OCI-LY7 (cell line): ENCODE results near the gene TDRD1. TPM values are rescaled to one million over a fixed set of nuclear protein-coding genes. Genes with fewer than 3 reads are reported as not detected.

Experiments used
- BruUV-seq: library from RNA; stranded (reverse); fragments of 400-500 nt; replicated peaks from 2 replicates; lab custom pipeline; 2021; lab: Mats Ljungman, UMichigan
- CTCF ChIA-PET: fragments of 300-600 bp; sonication (Branson Sonifier 250); formaldehyde crosslinking; loops from one replicate; lab custom pipeline; 2022; ENCODE audit warnings: antibody characterized with exemption; ENCODE audit not compliant: unreplicated experiment; lab: Charles Lee
- POLR2A ChIA-PET: fragments of 300-600 bp; sonication (Branson Sonifier 250); formaldehyde crosslinking; loops from one replicate; lab custom pipeline; 2022; ENCODE audit warnings: antibody characterized with exemption; lab: Charles Lee
- DNase-seq: peaks from one replicate; pipeline ENCODE4 v3.0.0-alpha.2; 2015; ENCODE audit warnings: low spot score
- H2AFZ ChIP-seq: fragments of 200-600 bp; sonication (generic), shearing (Covaris generic); 2 replicates; pipeline ENCODE4 v1.6.1; 2014; ENCODE audit warnings: mild to moderate bottlenecking, antibody characterized with exemption, low read length, moderate library complexity
- H3K27ac ChIP-seq: fragments of 200-600 bp; sonication (generic); 2 replicates; pipeline ENCODE4 v1.5.1; 2014; ENCODE audit warnings: mixed run types, low read depth, mild to moderate bottlenecking, moderate library complexity, low read length, inconsistent platforms; ENCODE audit not compliant: poor library complexity, severe bottlenecking
- H3K36me3 ChIP-seq: fragments of 200-600 bp; sonication (generic); 2 replicates; pipeline ENCODE4 v1.6.1; 2014; ENCODE audit warnings: mild to moderate bottlenecking, antibody characterized with exemption, low read length, moderate library complexity, mixed read lengths; ENCODE audit not compliant: insufficient read depth
- H3K4me1 ChIP-seq: fragments of 200-600 bp; sonication (generic); 2 replicates; pipeline ENCODE4 v1.5.1; 2014; ENCODE audit warnings: mild to moderate bottlenecking, low read length; ENCODE audit not compliant: insufficient read depth, poor library complexity, severe bottlenecking
- H3K4me2 ChIP-seq: fragments of 200-600 bp; sonication (generic); 2 replicates; pipeline ENCODE4 v1.6.1; 2014; ENCODE audit warnings: mild to moderate bottlenecking, low read length
- H3K4me3 ChIP-seq: fragments of 200-600 bp; sonication (generic); 2 replicates; pipeline ENCODE4 v1.5.1; 2014; ENCODE audit warnings: mild to moderate bottlenecking, low read depth, low read length; ENCODE audit not compliant: poor library complexity, severe bottlenecking
- H3K79me2 ChIP-seq: fragments of 200-600 bp; sonication (generic); 2 replicates; pipeline ENCODE4 v1.6.1; 2016; ENCODE audit warnings: low read depth, mild to moderate bottlenecking, low read length, moderate library complexity, mixed read lengths; ENCODE audit not compliant: insufficient read depth
- H3K9me2 ChIP-seq: fragments of 200-600 bp; sonication (generic); 2 replicates; pipeline ENCODE4 v1.6.1; 2016; ENCODE audit warnings: mild to moderate bottlenecking, low read length, mixed read lengths; ENCODE audit not compliant: insufficient read depth
- H3K9me3 ChIP-seq: fragments of 200-600 bp; sonication (generic); 2 replicates; pipeline ENCODE4 v1.6.1; 2014; ENCODE audit warnings: mild to moderate bottlenecking, mixed run types, low read length, mixed read lengths
- H4K20me1 ChIP-seq: fragments of 200-600 bp; sonication (generic); 2 replicates; pipeline ENCODE4 v1.6.1; 2014; ENCODE audit warnings: mild to moderate bottlenecking, antibody characterized with exemption, low read length, moderate library complexity, mixed read lengths; ENCODE audit not compliant: insufficient read depth
- EZH2phosphoT487 ChIP-seq: fragments of 200-600 bp; sonication (generic); IDR thresholded peaks from 2 replicates; pipeline ENCODE4 v1.6.1; 2018; ENCODE audit warnings: low read depth, borderline replicate concordance, mild to moderate bottlenecking, mixed run types, antibody characterized with exemption, low read length, moderate library complexity, mixed read lengths
- intact Hi-C: fragments of 100-400 bp; cut with micrococcal nuclease; formaldehyde crosslinking; loops from one replicate; pipeline ENCODE4 v1.10.0; 2022; ENCODE audit not compliant: unreplicated experiment
- total RNA-seq, 2 experiments: library from RNA; depleted of rRNA in 1 of 2; stranded (reverse); fragments of >200 nt in 1 of 2; shearing (Covaris generic) in 1 of 2; gene quantifications; 2 replicates each; pipeline ENCODE4 v1.2.3, GENCODE V29; 2014 to 2022
- TF ChIP-seq, protein P1 (sequence below): fragments of 200-600 bp; sonication (generic); conservative IDR thresholded peaks from 2 replicates; pipeline ENCODE4 v1.5.1; 2014; ENCODE audit warnings: mild to moderate bottlenecking, antibody characterized with exemption, low read length, moderate library complexity, mixed read lengths

The TDRD1 gene
- total RNA-seq, 2 experiments from 2014 or later: not detected

DNA sequence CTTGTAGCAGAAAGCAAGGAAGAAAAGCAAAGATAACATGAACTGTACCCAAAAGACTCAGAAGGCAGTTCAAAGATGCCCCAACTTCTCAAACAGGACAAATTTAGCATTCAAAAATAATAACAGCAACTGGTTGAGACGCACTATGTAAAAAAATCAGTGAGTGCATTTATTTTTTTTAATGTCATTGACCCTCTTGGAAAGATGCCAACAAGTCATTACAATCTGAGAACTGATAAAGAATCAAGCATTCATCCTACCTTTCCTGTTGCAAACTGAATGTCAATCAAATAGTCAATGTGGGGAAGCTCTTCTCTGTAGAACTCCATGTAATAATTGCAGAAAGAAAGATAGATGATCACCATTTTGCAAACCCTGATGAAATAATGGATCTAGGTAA is 3.5 kb upstream of the TDRD1 start:
- intact Hi-C loops: loop anchor here (10.0 kb wide), 1 partner anchor 649 kb away; the partner anchor contains the start of gene FHIP2A
- H3K27ac ChIP-seq: no peak overlapping the region
- no peaks in the 10 kb centered on the region for H4K20me1 ChIP-seq
- DNase-seq: no peak
- CTCF ChIA-PET: no interaction called here
- peaks cover 1% of the 10 kb centered on the region; the same call in 1 of the 2 replicates for H3K36me3 ChIP-seq
- H3K4me3 ChIP-seq: no peak overlapping the region
- no peak overlapping the region for H2AFZ ChIP-seq
- POLR2A ChIA-PET: interaction anchor here (0.8 to 1.4 kb wide), 3 partner anchors 8 to 129 kb away, joined by 3 to 4 read pairs (median 3); no protein-coding TSS in a partner anchor
- no peaks in the 10 kb centered on the region for H3K9me3 ChIP-seq
- TF ChIP-seq, protein P1, sequence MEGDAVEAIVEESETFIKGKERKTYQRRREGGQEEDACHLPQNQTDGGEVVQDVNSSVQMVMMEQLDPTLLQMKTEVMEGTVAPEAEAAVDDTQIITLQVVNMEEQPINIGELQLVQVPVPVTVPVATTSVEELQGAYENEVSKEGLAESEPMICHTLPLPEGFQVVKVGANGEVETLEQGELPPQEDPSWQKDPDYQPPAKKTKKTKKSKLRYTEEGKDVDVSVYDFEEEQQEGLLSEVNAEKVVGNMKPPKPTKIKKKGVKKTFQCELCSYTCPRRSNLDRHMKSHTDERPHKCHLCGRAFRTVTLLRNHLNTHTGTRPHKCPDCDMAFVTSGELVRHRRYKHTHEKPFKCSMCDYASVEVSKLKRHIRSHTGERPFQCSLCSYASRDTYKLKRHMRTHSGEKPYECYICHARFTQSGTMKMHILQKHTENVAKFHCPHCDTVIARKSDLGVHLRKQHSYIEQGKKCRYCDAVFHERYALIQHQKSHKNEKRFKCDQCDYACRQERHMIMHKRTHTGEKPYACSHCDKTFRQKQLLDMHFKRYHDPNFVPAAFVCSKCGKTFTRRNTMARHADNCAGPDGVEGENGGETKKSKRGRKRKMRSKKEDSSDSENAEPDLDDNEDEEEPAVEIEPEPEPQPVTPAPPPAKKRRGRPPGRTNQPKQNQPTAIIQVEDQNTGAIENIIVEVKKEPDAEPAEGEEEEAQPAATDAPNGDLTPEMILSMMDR: no peak
- TF ChIP-seq EZH2phosphoT487: no peak
- H3K4me1 ChIP-seq: peaks cover 16% of the 10 kb centered on the region
- peaks cover 17% of the 10 kb centered on the region; the same call in 1 of the 2 replicates for H3K79me2 ChIP-seq
- BruUV-seq: no TSS peak
- H3K4me2 ChIP-seq: 0 out of 2 replicates have a peak overlapping the region, but pooled peaks have one; percentile 7
- no peaks in the 10 kb centered on the region for H3K9me2 ChIP-seq

DNA sequence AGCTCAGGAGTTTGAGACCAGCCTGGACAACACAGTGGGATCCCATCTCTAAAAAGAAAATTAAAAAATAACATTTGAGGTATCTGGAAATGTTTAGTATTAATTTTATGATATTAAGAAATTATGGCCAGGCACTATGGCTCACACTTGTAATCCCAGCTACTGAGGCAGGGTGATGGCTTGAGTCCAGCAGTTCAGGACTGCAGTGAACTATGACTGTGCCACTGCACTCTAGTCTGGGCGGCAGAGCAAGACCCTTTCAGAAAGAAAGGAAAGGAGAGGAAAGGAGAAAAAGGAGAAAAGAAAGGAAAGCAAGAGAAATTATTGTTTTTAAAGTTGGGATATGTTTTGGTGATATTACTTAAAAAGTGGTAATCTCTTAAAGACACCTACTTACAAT is 2.6 kb upstream of the TDRD1 start:
- BruUV-seq: no TSS peak
- intact Hi-C loops: loop anchor here (10.0 kb wide), 1 partner anchor 648 kb away; the partner anchor contains the start of gene FHIP2A
- H2AFZ ChIP-seq: no peak overlapping the region
- no peaks in the 10 kb centered on the region for H3K9me2 ChIP-seq
- H3K79me2 ChIP-seq: peaks cover 14% of the 10 kb centered on the region; the same call in 1 of the 2 replicates
- no peaks in the 10 kb centered on the region for H3K36me3 ChIP-seq
- CTCF ChIA-PET: no interaction called here
- no peaks in the 10 kb centered on the region for H3K9me3 ChIP-seq
- H3K4me2 ChIP-seq: no peak overlapping the region
- no peak overlapping the region for H3K4me3 ChIP-seq
- no peaks in the 10 kb centered on the region for H4K20me1 ChIP-seq
- DNase-seq: no peak
- no peak overlapping the region for H3K27ac ChIP-seq
- POLR2A ChIA-PET: interaction anchor here (0.8 to 1.4 kb wide), 3 partner anchors 12 to 362 kb away, joined by 4 to 5 read pairs (median 4); no protein-coding TSS in a partner anchor
- TF ChIP-seq EZH2phosphoT487: no peak
- TF ChIP-seq, protein P1: no peak
- peaks cover 16% of the 10 kb centered on the region for H3K4me1 ChIP-seq

GRCh38 chr10:114179747-114180146 is 594 bp downstream of the TDRD1 start:
- no peak for DNase-seq
- Histone ChIP-seq H3K79me2 (no peaks in the 10 kb centered on the region), H3K27ac (no peak overlapping the region), H4K20me1 (no peaks in the 10 kb centered on the region), H3K4me1 (peaks cover 4% of the 10 kb centered on the region), H3K36me3 (no peaks in the 10 kb centered on the region), H3K4me3 (no peak overlapping the region), H3K9me3 (no peaks in the 10 kb centered on the region), H3K4me2 (no peak overlapping the region), H2AFZ (no peak overlapping the region), H3K9me2 (no peaks in the 10 kb centered on the region)
- ChIA-PET POLR2A (no interaction called here), CTCF (no interaction called here)
- no TSS peak for BruUV-seq
- intact Hi-C loops: loop anchor here (10.0 kb wide), 1 partner anchor 645 kb away; the partner anchor contains the start of gene FHIP2A
- no peak for TF ChIP-seq EZH2phosphoT487
- TF ChIP-seq, protein P1: no peak
